Activated T-helper 2 cell treated with anti-CD3 and anti-CD28 coated beads, Interferon-gamma antibody, Interleukin-2, Interleukin-4, amounts not matched to agents 10 μg/mL and 5 μg/mL and 100 μg/mL, durations not matched to agents 14 hours and 24 hours and 36 hours (primary cell): ENCODE results near the gene LHFPL3. TPM values are rescaled to one million over a fixed set of nuclear protein-coding genes. Genes with fewer than 3 reads are reported as not detected.

Experiments
- DNase-seq: peaks from one replicate; pipeline ENCODE4 v3.0.0; 2021; ENCODE audit warnings: low spot score
- H3K27ac Mint-ChIP-seq: one replicate; pipeline ENCODE4 v1.8.0; 2021; ENCODE audit warnings: mixed read lengths
- H3K27me3 Mint-ChIP-seq: one replicate; pipeline ENCODE4 v1.8.0; 2021; ENCODE audit warnings: low read depth, mixed read lengths
- H3K36me3 Mint-ChIP-seq: one replicate; pipeline ENCODE4 v1.8.0; 2021; ENCODE audit warnings: low read depth, mixed read lengths
- H3K4me1 Mint-ChIP-seq: one replicate; pipeline ENCODE4 v1.8.0; 2021; ENCODE audit warnings: low read depth, mixed read lengths
- H3K4me3 Mint-ChIP-seq: one replicate; pipeline ENCODE4 v1.8.0; 2021; ENCODE audit warnings: low read depth, mild to moderate bottlenecking, moderate library complexity, mixed read lengths
- H3K9me3 Mint-ChIP-seq: one replicate; pipeline ENCODE4 v1.8.0; 2021; ENCODE audit warnings: mixed read lengths
- intact Hi-C: fragments of 100-400 bp; cut with micrococcal nuclease; formaldehyde crosslinking; loops from one replicate; pipeline ENCODE4 v1.15.1; 2023
- total RNA-seq: library from RNA; stranded (reverse); gene quantifications from 2 replicates; pipeline ENCODE4 v1.2.3, GENCODE V29; 2022

LHFPL3 gene
- total RNA-seq, 1 donor from 2014 or later, result not detected

- peak overlapping the region; percentile 45 for H3K4me3 Mint-ChIP-seq
- peaks cover 8% of the 10 kb centered on the region for H3K4me1 Mint-ChIP-seq
- intact Hi-C loops, result no loop called here
- H3K27me3 Mint-ChIP-seq, result peaks cover 52% of the 10 kb centered on the region
- no peak overlapping the region for H3K27ac Mint-ChIP-seq
- H3K9me3 Mint-ChIP-seq, result no peaks in the 10 kb centered on the region
- DNase-seq, result no peak
- no peaks in the 10 kb centered on the region for H3K36me3 Mint-ChIP-seq
Measured at GRCh38 chr7:104328970-104329825, 795 bp downstream of the LHFPL3 start.

- no peak overlapping the region for H3K27ac Mint-ChIP-seq
- H3K4me1 Mint-ChIP-seq, result no peaks in the 10 kb centered on the region
- H3K9me3 Mint-ChIP-seq, result no peaks in the 10 kb centered on the region
- DNase-seq, result no peak
- H3K27me3 Mint-ChIP-seq, result peaks cover 4% of the 10 kb centered on the region
- intact Hi-C loops, result no loop called here
- no peaks in the 10 kb centered on the region for H3K36me3 Mint-ChIP-seq
- H3K4me3 Mint-ChIP-seq, result no peak overlapping the region
Measured at GRCh38 chr7:104341546-104341945, 13.1 kb downstream of the LHFPL3 start.

- no peak for DNase-seq
- Mint-ChIP-seq H3K27me3 (peaks cover 2% of the 10 kb centered on the region), H3K9me3 (no peaks in the 10 kb centered on the region), H3K4me3 (no peak overlapping the region), H3K27ac (no peak overlapping the region), H3K36me3 (no peaks in the 10 kb centered on the region), H3K4me1 (no peaks in the 10 kb centered on the region)
- intact Hi-C loops, result no loop called here
Measured at GRCh38 chr7:104352736-104353135, 24.3 kb downstream of the LHFPL3 start.

- Mint-ChIP-seq H3K4me1 (no peaks in the 10 kb centered on the region), H3K9me3 (no peaks in the 10 kb centered on the region), H3K27me3 (no peaks in the 10 kb centered on the region), H3K4me3 (no peak overlapping the region), H3K27ac (no peak overlapping the region), H3K36me3 (no peaks in the 10 kb centered on the region)
- DNase-seq, result no peak
- intact Hi-C loops, result no loop called here
Measured at GRCh38 chr7:104357166-104357565, 28.8 kb downstream of the LHFPL3 start.

GRCh38 chr7:104358446-104359132 lies 30.2 kb downstream of the LHFPL3 start:
- Mint-ChIP-seq H3K36me3 (no peaks in the 10 kb centered on the region), H3K27me3 (no peaks in the 10 kb centered on the region), H3K4me1 (no peaks in the 10 kb centered on the region), H3K9me3 (no peaks in the 10 kb centered on the region), H3K27ac (no peak overlapping the region), H3K4me3 (no peak overlapping the region)
- no peak for DNase-seq
- intact Hi-C loops, result no loop called here

GRCh38 chr7:104362756-104363155 lies 34.4 kb downstream of the LHFPL3 start:
- Mint-ChIP-seq H3K4me1 (peaks cover 2% of the 10 kb centered on the region), H3K9me3 (no peaks in the 10 kb centered on the region), H3K4me3 (no peak overlapping the region)

GRCh38 chr7:104363355-104363754 lies 35.0 kb downstream of the LHFPL3 start:
- intact Hi-C loops, result no loop called here
- Mint-ChIP-seq H3K27me3 (no peaks in the 10 kb centered on the region), H3K27ac (no peak overlapping the region), H3K36me3 (no peaks in the 10 kb centered on the region), H3K4me1 (peaks cover 6% of the 10 kb centered on the region), H3K4me3 (no peak overlapping the region), H3K9me3 (no peaks in the 10 kb centered on the region)
- no peak for DNase-seq

More at GRCh38 chr7:104362756-104363155, 34.4 kb downstream of the LHFPL3 start:
- no peak for DNase-seq
- Mint-ChIP-seq H3K27ac (no peak overlapping the region), H3K27me3 (no peaks in the 10 kb centered on the region), H3K36me3 (no peaks in the 10 kb centered on the region)
- intact Hi-C loops, result no loop called here

GRCh38 chr7:104366390-104366789 lies 38.0 kb downstream of the LHFPL3 start:
- DNase-seq, result no peak
- H3K4me3 Mint-ChIP-seq, result no peak overlapping the region
- peaks cover 12% of the 10 kb centered on the region for H3K4me1 Mint-ChIP-seq
- intact Hi-C loops, result no loop called here
- H3K27ac Mint-ChIP-seq, result no peak overlapping the region
- H3K27me3 Mint-ChIP-seq, result no peaks in the 10 kb centered on the region
- H3K36me3 Mint-ChIP-seq, result no peaks in the 10 kb centered on the region
- H3K9me3 Mint-ChIP-seq, result no peaks in the 10 kb centered on the region

- no peak for DNase-seq
- intact Hi-C loops, result no loop called here
- no peak overlapping the region for H3K27ac Mint-ChIP-seq
- no peaks in the 10 kb centered on the region for H3K9me3 Mint-ChIP-seq
- no peaks in the 10 kb centered on the region for H3K27me3 Mint-ChIP-seq
- no peaks in the 10 kb centered on the region for H3K36me3 Mint-ChIP-seq
- H3K4me1 Mint-ChIP-seq, result peaks cover 12% of the 10 kb centered on the region
- H3K4me3 Mint-ChIP-seq, result no peak overlapping the region
Measured at GRCh38 chr7:104367926-104368325, 39.5 kb downstream of the LHFPL3 start.

- DNase-seq, result no peak
Measured at GRCh38 chr7:104371216-104371979, 43.0 kb downstream of the LHFPL3 start.

GRCh38 chr7:104371980-104372357 lies 43.6 kb downstream of the LHFPL3 start:
- Mint-ChIP-seq H3K27me3 (peaks cover 2% of the 10 kb centered on the region), H3K9me3 (no peaks in the 10 kb centered on the region), H3K4me3 (no peak overlapping the region), H3K4me1 (peaks cover 12% of the 10 kb centered on the region), H3K27ac (no peak overlapping the region), H3K36me3 (no peaks in the 10 kb centered on the region)
- intact Hi-C loops, result no loop called here
- no peak for DNase-seq

More at GRCh38 chr7:104371216-104371979, 43.0 kb downstream of the LHFPL3 start:
- intact Hi-C loops, result no loop called here
- H3K4me1 Mint-ChIP-seq, result peaks cover 12% of the 10 kb centered on the region
- no peaks in the 10 kb centered on the region for H3K9me3 Mint-ChIP-seq
- no peaks in the 10 kb centered on the region for H3K36me3 Mint-ChIP-seq
- no peak overlapping the region for H3K4me3 Mint-ChIP-seq
- no peak overlapping the region for H3K27ac Mint-ChIP-seq
- H3K27me3 Mint-ChIP-seq, result peaks cover 2% of the 10 kb centered on the region

- no peak overlapping the region for H3K4me3 Mint-ChIP-seq
Measured at GRCh38 chr7:104382616-104383015, 54.2 kb downstream of the LHFPL3 start.

GRCh38 chr7:104386943-104387342 lies 58.5 kb downstream of the LHFPL3 start:
- peaks cover 7% of the 10 kb centered on the region for H3K9me3 Mint-ChIP-seq
- intact Hi-C loops, result no loop called here
- H3K4me1 Mint-ChIP-seq, result no peaks in the 10 kb centered on the region
- H3K27me3 Mint-ChIP-seq, result no peaks in the 10 kb centered on the region
- H3K36me3 Mint-ChIP-seq, result no peaks in the 10 kb centered on the region
- no peak overlapping the region for H3K4me3 Mint-ChIP-seq
- H3K27ac Mint-ChIP-seq, result no peak overlapping the region
- DNase-seq, result no peak

More at GRCh38 chr7:104382616-104383015, 54.2 kb downstream of the LHFPL3 start:
- H3K27ac Mint-ChIP-seq, result no peak overlapping the region
- no peaks in the 10 kb centered on the region for H3K27me3 Mint-ChIP-seq
- H3K36me3 Mint-ChIP-seq, result no peaks in the 10 kb centered on the region
- no peaks in the 10 kb centered on the region for H3K4me1 Mint-ChIP-seq
- no peaks in the 10 kb centered on the region for H3K9me3 Mint-ChIP-seq
- intact Hi-C loops, result no loop called here
- DNase-seq, result no peak
